Measurements from ENCODE around the gene RRH.
"Not testable (repeated sequence)": the region's sequence is repeated elsewhere in the genome, so short reads cannot be mapped to it uniquely, and the experiment has no call there.

DNA sequence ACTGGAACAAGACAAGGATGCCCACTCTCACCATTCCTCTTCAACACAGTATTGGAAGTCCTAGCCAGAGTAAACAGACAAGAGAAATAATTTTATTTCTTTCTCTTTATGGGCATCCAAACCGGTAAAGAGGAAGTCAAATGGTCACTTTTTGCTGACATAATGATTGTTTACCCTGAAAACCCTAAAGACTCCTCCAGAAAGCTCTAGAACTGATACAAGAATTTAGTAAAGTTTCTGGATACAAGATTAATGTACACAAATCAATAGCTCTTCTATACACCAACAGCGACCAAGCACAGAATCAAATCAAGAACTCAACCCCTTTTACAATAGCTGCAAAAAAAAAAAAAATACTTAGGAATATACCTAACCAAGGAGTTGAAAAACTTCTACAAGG lies 45.7 kb upstream of the RRH start:
- TF ChIP-seq, protein P1, sequence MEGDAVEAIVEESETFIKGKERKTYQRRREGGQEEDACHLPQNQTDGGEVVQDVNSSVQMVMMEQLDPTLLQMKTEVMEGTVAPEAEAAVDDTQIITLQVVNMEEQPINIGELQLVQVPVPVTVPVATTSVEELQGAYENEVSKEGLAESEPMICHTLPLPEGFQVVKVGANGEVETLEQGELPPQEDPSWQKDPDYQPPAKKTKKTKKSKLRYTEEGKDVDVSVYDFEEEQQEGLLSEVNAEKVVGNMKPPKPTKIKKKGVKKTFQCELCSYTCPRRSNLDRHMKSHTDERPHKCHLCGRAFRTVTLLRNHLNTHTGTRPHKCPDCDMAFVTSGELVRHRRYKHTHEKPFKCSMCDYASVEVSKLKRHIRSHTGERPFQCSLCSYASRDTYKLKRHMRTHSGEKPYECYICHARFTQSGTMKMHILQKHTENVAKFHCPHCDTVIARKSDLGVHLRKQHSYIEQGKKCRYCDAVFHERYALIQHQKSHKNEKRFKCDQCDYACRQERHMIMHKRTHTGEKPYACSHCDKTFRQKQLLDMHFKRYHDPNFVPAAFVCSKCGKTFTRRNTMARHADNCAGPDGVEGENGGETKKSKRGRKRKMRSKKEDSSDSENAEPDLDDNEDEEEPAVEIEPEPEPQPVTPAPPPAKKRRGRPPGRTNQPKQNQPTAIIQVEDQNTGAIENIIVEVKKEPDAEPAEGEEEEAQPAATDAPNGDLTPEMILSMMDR (IDR thresholded peaks at IDR 0.05): not testable (repeated sequence)
- TF ChIP-seq, protein P2, sequence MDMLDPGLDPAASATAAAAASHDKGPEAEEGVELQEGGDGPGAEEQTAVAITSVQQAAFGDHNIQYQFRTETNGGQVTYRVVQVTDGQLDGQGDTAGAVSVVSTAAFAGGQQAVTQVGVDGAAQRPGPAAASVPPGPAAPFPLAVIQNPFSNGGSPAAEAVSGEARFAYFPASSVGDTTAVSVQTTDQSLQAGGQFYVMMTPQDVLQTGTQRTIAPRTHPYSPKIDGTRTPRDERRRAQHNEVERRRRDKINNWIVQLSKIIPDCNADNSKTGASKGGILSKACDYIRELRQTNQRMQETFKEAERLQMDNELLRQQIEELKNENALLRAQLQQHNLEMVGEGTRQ (CRISPR knock-in tag; IDR thresholded peaks at IDR 0.05): not testable (repeated sequence)
- TF ChIP-seq NFYB (CRISPR knock-in tag; conservative IDR thresholded peaks at IDR 0.05; ENCODE audit: low read depth); NR3C1 (CRISPR knock-in tag; conservative IDR thresholded peaks at IDR 0.05; ENCODE audit: low read depth); FOXP1 (CRISPR knock-in tag; IDR thresholded peaks at IDR 0.05; ENCODE audit: borderline replicate concordance); IRF2 (CRISPR knock-in tag; IDR thresholded peaks at IDR 0.05; ENCODE audit: borderline replicate concordance, low read depth); GTF2I (CRISPR knock-in tag; conservative IDR thresholded peaks at IDR 0.05); JUN (CRISPR knock-in tag; IDR thresholded peaks at IDR 0.05); SP1 (CRISPR knock-in tag; conservative IDR thresholded peaks at IDR 0.05); ETV6 (CRISPR knock-in tag; IDR thresholded peaks at IDR 0.05): not testable (repeated sequence)
- TF ChIP-seq, protein P3, sequence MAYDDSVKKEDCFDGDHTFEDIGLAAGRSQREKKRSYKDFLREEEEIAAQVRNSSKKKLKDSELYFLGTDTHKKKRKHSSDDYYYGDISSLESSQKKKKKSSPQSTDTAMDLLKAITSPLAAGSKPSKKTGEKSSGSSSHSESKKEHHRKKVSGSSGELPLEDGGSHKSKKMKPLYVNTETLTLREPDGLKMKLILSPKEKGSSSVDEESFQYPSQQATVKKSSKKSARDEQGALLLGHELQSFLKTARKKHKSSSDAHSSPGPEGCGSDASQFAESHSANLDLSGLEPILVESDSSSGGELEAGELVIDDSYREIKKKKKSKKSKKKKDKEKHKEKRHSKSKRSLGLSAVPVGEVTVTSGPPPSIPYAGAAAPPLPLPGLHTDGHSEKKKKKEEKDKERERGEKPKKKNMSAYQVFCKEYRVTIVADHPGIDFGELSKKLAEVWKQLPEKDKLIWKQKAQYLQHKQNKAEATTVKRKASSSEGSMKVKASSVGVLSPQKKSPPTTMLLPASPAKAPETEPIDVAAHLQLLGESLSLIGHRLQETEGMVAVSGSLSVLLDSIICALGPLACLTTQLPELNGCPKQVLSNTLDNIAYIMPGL (CRISPR knock-in tag; IDR thresholded peaks at IDR 0.05): not testable (repeated sequence)
- TF ChIP-seq, protein P4, sequence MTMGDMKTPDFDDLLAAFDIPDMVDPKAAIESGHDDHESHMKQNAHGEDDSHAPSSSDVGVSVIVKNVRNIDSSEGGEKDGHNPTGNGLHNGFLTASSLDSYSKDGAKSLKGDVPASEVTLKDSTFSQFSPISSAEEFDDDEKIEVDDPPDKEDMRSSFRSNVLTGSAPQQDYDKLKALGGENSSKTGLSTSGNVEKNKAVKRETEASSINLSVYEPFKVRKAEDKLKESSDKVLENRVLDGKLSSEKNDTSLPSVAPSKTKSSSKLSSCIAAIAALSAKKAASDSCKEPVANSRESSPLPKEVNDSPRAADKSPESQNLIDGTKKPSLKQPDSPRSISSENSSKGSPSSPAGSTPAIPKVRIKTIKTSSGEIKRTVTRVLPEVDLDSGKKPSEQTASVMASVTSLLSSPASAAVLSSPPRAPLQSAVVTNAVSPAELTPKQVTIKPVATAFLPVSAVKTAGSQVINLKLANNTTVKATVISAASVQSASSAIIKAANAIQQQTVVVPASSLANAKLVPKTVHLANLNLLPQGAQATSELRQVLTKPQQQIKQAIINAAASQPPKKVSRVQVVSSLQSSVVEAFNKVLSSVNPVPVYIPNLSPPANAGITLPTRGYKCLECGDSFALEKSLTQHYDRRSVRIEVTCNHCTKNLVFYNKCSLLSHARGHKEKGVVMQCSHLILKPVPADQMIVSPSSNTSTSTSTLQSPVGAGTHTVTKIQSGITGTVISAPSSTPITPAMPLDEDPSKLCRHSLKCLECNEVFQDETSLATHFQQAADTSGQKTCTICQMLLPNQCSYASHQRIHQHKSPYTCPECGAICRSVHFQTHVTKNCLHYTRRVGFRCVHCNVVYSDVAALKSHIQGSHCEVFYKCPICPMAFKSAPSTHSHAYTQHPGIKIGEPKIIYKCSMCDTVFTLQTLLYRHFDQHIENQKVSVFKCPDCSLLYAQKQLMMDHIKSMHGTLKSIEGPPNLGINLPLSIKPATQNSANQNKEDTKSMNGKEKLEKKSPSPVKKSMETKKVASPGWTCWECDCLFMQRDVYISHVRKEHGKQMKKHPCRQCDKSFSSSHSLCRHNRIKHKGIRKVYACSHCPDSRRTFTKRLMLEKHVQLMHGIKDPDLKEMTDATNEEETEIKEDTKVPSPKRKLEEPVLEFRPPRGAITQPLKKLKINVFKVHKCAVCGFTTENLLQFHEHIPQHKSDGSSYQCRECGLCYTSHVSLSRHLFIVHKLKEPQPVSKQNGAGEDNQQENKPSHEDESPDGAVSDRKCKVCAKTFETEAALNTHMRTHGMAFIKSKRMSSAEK (CRISPR knock-in tag; IDR thresholded peaks at IDR 0.05; ENCODE audit: borderline replicate concordance): not testable (repeated sequence)
